Activated naive CD8-positive, alpha-beta T cell treated with anti-CD3 and anti-CD28 coated beads, Interleukin-2, amount 50 U/mL, for 24 hours (primary cell): ENCODE results near the gene BLVRB.

Source experiments
- ATAC-seq: fragments of 150-1000 bp; cut with Tn5 transposase; one replicate; pipeline ENCODE4 v1.10.0; 2021
- DNase-seq: peaks from one replicate; pipeline ENCODE4 v3.0.0; 2021
- H3K27ac Mint-ChIP-seq: one replicate; pipeline ENCODE4 v1.8.0; 2021; ENCODE audit warnings: mild to moderate bottlenecking, mixed read lengths
- H3K27me3 Mint-ChIP-seq: one replicate; pipeline ENCODE4 v1.8.0; 2021; ENCODE audit warnings: mixed read lengths
- H3K36me3 Mint-ChIP-seq: one replicate; pipeline ENCODE4 v1.8.0; 2021; ENCODE audit warnings: low read depth, mixed read lengths
- H3K4me1 Mint-ChIP-seq: one replicate; pipeline ENCODE4 v1.8.0; 2021; ENCODE audit warnings: mixed read lengths
- H3K4me3 Mint-ChIP-seq: one replicate; pipeline ENCODE4 v1.8.0; 2021; ENCODE audit warnings: mild to moderate bottlenecking, moderate library complexity, mixed read lengths
- H3K9me3 Mint-ChIP-seq: one replicate; pipeline ENCODE4 v1.8.0; 2021; ENCODE audit warnings: mixed read lengths

The BLVRB gene

GRCh38 chr19:40465557-40466218 is at the start of gene BLVRB:
BLVRB (minus strand) TSS chr19:40465745; CDS start chr19:40465688, 57 bp downstream.
- Mint-ChIP-seq H3K4me1 (peaks cover 32% of the 10 kb centered on the region), H3K9me3 (no peaks in the 10 kb centered on the region), H3K36me3 (no peaks in the 10 kb centered on the region), H3K27ac (peak within 1 kb of the TSS; percentile 93), H3K4me3 (peak within 1 kb of the TSS; percentile 82), H3K27me3 (peaks cover 14% of the 10 kb centered on the region)
- DNase-seq (peak; percentile 100), ATAC-seq (peak; percentile 84)

- DNase-seq (no peak), ATAC-seq (peak; percentile 90)
- Mint-ChIP-seq H3K36me3 (peaks cover 3% of the 10 kb centered on the region), H3K27me3 (peaks cover 52% of the 10 kb centered on the region), H3K4me1 (peaks cover 14% of the 10 kb centered on the region), H3K9me3 (no peaks in the 10 kb centered on the region), H3K4me3 (no peak overlapping the region), H3K27ac (no peak overlapping the region)
Observed at GRCh38 chr19:40513741-40514315, 48.3 kb upstream of the BLVRB start.

DNA sequence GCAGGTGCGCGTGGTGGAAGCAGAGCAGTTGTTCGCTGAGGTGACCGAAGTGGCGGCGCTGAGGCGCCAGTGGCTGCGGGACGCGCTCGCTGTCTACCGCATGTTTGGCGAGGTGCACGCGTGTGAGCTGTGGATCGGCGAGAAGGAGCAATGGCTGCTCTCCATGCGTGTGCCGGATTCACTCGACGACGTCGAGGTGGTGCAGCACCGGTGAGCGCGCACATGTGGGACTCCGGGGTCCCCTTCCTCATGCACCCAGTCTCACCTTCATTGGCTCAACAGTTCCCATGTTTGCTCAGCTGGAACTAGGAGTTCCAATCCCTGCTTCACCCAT is 47.8 kb upstream of the BLVRB start:
- Mint-ChIP-seq H3K4me3 (no peak overlapping the region), H3K4me1 (peaks cover 14% of the 10 kb centered on the region), H3K27me3 (peaks cover 52% of the 10 kb centered on the region), H3K27ac (no peak overlapping the region), H3K9me3 (no peaks in the 10 kb centered on the region), H3K36me3 (peaks cover 3% of the 10 kb centered on the region)
- ATAC-seq (no peak), DNase-seq (no peak)

GRCh38 chr19:40512473-40513344 is 47.2 kb upstream of the BLVRB start:
- Mint-ChIP-seq H3K4me3 (no peak overlapping the region), H3K27ac (no peak overlapping the region)
- ATAC-seq: no peak

DNA sequence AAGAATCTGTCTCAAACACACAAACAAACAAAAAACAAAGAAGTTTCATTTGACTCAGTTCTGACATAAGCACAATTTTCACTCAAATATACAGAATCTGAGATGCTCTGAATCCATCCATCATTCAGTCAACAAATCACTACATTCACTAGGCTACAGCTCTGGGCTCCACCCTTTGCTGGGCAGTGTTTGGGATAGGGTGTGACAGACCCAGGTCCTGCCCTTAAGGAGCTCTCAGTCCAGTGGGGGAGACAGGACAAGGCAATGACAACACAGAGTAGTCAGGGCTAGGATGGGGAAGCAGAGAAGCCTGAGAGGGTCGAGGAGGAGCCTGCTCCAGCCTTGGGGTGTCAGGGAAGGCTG is 46.5 kb upstream of the BLVRB start:
- Mint-ChIP-seq H3K4me1 (peaks cover 14% of the 10 kb centered on the region), H3K4me3 (no peak overlapping the region), H3K27ac (no peak overlapping the region), H3K36me3 (peaks cover 3% of the 10 kb centered on the region), H3K9me3 (no peaks in the 10 kb centered on the region), H3K27me3 (peaks cover 51% of the 10 kb centered on the region)
- ATAC-seq: no peak
- DNase-seq: no peak

More at GRCh38 chr19:40512473-40513344, 47.2 kb upstream of the BLVRB start:
- Mint-ChIP-seq H3K4me1 (peaks cover 14% of the 10 kb centered on the region), H3K27me3 (peaks cover 54% of the 10 kb centered on the region), H3K9me3 (no peaks in the 10 kb centered on the region), H3K36me3 (peaks cover 3% of the 10 kb centered on the region)
- no peak for DNase-seq

DNA sequence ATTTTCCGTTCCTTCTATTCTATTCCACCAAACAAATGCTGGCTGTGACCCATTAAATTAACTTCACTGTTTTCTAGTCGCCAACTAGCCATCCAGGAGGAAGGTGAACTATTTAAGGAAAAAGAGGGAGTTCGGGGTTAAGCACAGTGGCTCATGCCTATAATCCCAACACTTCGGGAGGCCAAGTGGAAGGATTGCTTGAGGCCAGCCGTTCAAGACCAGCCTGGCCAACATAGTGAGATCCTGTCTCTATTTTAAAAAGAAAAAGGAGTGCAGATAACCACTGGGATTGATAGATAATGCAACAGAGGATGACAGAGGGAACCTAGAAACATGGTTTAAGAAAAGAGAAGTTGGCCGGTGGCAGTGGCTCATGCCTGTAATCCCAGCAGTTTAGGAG is 45.9 kb upstream of the BLVRB start:
- Mint-ChIP-seq H3K36me3 (peaks cover 3% of the 10 kb centered on the region), H3K27ac (no peak overlapping the region), H3K9me3 (no peaks in the 10 kb centered on the region), H3K4me3 (no peak overlapping the region), H3K27me3 (peaks cover 48% of the 10 kb centered on the region), H3K4me1 (peaks cover 14% of the 10 kb centered on the region)
- ATAC-seq (no peak), DNase-seq (no peak)

- Mint-ChIP-seq H3K4me3 (no peak overlapping the region), H3K27ac (no peak overlapping the region), H3K4me1 (peaks cover 14% of the 10 kb centered on the region), H3K27me3 (peaks cover 53% of the 10 kb centered on the region), H3K9me3 (no peaks in the 10 kb centered on the region), H3K36me3 (peaks cover 3% of the 10 kb centered on the region)
- DNase-seq (no peak), ATAC-seq (no peak)
Observed at GRCh38 chr19:40510526-40511115, 45.1 kb upstream of the BLVRB start.

DNA sequence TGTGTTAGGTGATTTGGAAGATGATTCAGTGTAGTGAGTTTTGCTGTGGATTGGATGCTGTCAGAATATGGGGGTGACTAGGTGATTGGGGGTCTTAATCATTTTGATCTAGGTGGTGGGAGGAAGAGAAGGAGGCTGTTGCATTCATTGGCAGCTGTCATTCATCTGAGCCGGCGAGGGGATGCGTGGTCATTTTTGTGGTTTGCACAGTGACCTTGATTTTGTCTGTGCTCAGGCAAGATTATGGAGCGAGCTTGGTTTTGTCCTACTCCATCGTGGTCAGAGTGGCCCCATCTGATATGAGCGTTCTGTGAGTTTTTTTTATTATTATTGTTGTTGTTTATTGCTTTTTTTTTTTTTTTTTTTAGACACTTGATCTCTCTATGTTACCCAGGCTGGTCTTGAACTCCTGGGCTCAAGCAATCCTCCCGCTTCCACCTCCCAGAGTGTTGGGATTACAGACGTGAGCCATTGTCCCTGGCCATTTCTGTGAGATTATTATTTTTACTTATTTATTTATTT is 43.3 kb upstream of the BLVRB start:
- Mint-ChIP-seq H3K27ac (no peak overlapping the region), H3K4me3 (no peak overlapping the region), H3K4me1 (peaks cover 8% of the 10 kb centered on the region), H3K9me3 (no peaks in the 10 kb centered on the region), H3K27me3 (peaks cover 51% of the 10 kb centered on the region), H3K36me3 (peaks cover 3% of the 10 kb centered on the region)
- DNase-seq: no peak
- no peak for ATAC-seq

DNA sequence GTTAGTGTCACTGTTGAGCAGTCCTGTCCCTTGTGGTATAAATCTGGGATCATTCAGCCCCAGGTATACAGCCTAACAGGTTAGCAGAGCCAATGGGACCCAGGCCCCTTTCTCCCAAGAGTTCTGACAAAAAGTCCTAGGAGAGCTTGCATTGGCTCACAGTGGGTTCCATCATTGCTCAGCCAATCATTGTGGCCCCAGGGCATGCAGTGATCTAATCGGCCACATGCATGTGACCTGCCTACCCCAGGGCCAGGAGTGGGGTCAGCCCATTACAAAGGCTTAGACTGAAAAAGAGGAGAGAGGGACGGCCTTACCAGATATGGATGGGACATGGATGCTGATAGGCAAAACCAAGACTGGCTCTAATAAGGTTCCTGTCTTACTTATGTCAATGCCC is 42.3 kb upstream of the BLVRB start:
- Mint-ChIP-seq H3K27ac (no peak overlapping the region), H3K4me1 (peaks cover 3% of the 10 kb centered on the region), H3K27me3 (peaks cover 45% of the 10 kb centered on the region), H3K4me3 (no peak overlapping the region), H3K9me3 (no peaks in the 10 kb centered on the region), H3K36me3 (peaks cover 3% of the 10 kb centered on the region)
- no peak for ATAC-seq
- no peak for DNase-seq

- Mint-ChIP-seq H3K4me3 (no peak overlapping the region), H3K27me3 (peaks cover 38% of the 10 kb centered on the region), H3K9me3 (no peaks in the 10 kb centered on the region), H3K36me3 (no peaks in the 10 kb centered on the region), H3K27ac (no peak overlapping the region), H3K4me1 (no peaks in the 10 kb centered on the region)
- no peak for DNase-seq
- no peak for ATAC-seq
Observed at GRCh38 chr19:40506099-40506498, 40.6 kb upstream of the BLVRB start.

GRCh38 chr19:40503320-40503695 is 37.8 kb upstream of the BLVRB start:
- H3K9me3 Mint-ChIP-seq: no peaks in the 10 kb centered on the region
- no peaks in the 10 kb centered on the region for H3K4me1 Mint-ChIP-seq
- no peaks in the 10 kb centered on the region for H3K36me3 Mint-ChIP-seq
- peaks cover 22% of the 10 kb centered on the region for H3K27me3 Mint-ChIP-seq
- DNase-seq (no peak), ATAC-seq (no peak)
- no peak overlapping the region for H3K4me3 Mint-ChIP-seq
- no peak overlapping the region for H3K27ac Mint-ChIP-seq

DNA sequence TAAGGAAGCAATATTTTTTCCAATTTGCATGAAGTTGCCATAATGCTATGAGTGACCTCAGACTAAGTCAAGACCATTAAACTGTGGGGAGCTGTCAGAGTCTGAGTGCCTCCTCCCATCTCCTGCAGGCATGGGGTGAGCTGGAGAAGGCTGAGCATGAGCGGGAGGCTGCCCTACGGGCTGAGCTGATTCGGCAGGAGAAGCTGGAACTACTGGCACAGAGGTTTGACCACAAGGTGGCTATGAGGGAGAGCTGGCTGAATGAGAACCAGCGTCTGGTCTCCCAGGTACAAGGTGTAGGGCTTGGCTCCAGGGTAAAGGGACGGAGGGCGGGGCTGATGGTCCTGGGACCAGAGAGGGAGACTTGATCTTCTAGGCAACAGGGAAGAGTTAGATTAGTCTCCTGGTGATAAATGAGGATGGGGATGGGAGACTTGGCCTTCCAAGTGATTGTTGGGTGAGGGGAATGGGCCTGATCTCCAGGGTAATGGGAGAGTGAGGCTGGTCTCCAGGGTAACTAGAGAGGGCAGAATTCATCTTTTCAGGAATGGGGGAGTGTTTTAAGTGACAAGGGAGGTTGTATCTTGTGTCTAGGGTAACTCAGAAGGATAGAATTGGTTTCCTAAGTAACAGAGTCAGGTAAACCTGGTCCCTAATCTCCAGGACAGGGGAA is 37.2 kb upstream of the BLVRB start:
- Mint-ChIP-seq H3K36me3 (no peaks in the 10 kb centered on the region), H3K4me3 (no peak overlapping the region), H3K9me3 (no peaks in the 10 kb centered on the region), H3K27me3 (peaks cover 20% of the 10 kb centered on the region), H3K4me1 (no peaks in the 10 kb centered on the region), H3K27ac (no peak overlapping the region)
- DNase-seq (no peak), ATAC-seq (no peak)

GRCh38 chr19:40502081-40502480 is 36.5 kb upstream of the BLVRB start:
- DNase-seq (no peak), ATAC-seq (no peak)
- Mint-ChIP-seq H3K27me3 (peaks cover 19% of the 10 kb centered on the region), H3K9me3 (no peaks in the 10 kb centered on the region), H3K4me1 (no peaks in the 10 kb centered on the region), H3K27ac (no peak overlapping the region), H3K36me3 (no peaks in the 10 kb centered on the region), H3K4me3 (no peak overlapping the region)

DNA sequence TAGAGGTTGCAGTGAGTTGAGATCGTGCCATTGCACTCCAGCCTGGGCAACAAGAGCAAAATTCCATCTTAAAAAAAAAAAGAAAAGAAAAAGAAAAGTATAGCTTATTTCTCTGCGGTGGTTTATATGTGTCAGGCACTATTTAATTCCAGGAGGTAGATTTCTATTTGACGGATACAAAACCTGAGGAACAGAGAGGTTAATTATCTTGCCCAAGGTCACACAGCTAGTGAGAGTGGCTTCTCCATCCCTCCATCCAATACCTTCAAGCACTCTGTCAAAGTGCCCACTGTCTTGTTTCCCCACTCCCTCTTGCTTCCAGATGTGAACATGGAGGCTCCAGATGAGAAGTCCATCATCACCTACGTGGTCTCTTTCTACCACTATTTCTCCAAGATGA is 36.1 kb upstream of the BLVRB start:
- Mint-ChIP-seq H3K4me3 (no peak overlapping the region), H3K36me3 (no peaks in the 10 kb centered on the region), H3K9me3 (no peaks in the 10 kb centered on the region), H3K27me3 (peaks cover 19% of the 10 kb centered on the region), H3K4me1 (no peaks in the 10 kb centered on the region), H3K27ac (no peak overlapping the region)
- ATAC-seq (no peak), DNase-seq (no peak)
